ENCODE data around the gene ALX3. TPM values are rescaled to one million over a fixed set of nuclear protein-coding genes. Genes with fewer than 3 reads are reported as not detected.

The ALX3 gene
- total RNA-seq (2022; extraction: Qiagen RNA extraction; ENCODE audit: low read depth) = not detected in 5 replicates

DNA sequence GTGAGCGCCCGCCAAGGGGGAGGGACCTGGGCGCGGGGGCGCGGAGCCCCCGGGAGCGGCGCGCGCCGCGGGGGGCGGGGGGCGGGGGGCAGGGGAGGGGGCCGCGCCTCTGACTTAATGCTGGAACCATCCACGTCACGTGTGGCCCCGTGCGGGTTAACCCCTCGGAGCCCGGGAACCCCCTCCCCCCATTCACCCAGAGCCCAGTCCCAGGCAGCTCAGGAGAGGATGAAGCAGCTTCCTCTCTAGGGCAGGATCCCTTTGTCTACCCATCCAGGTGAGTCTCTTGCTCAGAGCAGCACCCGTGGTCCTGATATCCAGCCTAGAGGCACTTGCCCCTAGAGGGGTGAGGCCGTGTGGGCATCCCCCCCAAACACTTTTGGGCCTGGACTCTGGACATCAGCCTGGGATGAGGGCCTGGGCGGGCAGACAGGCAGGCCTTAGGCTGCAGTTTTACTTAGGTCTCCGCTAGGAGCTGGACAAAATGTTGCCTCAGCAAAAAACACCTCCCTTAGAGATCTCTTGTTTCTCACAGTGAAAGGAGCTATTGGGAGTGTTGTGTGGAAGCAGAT lies at the start of gene ALX3:
TSS of gene ALX3 (minus strand) at position 2 of the 572 bp plus-strand sequence. CDS start 60 bp downstream, outside the sequence.

DNA sequence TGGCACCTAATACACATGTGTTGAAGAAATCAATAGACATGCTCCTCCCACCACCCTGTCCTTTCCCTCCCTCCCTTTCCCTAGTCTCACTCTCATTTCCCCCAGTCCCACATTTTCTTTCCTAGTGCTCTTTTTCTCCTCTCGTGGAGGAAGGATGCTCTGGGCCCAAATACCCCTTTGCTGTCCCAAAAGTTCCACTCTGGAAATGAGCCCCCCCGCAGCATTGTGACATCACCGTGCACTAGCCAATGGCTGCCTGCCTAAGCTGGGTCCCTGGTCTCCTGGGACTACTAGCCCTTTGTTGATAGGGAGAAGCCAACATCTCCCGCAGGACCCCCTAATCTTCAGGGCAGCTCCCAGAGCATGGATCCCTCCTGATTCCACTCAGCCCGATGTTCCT lies 41.7 kb upstream of the ALX3 start, which contains the start of gene UBL4B:
TSS of gene UBL4B (plus strand) at position 301 of the 400 bp plus-strand sequence. CDS start at position 393, 92 bp downstream.

DNA sequence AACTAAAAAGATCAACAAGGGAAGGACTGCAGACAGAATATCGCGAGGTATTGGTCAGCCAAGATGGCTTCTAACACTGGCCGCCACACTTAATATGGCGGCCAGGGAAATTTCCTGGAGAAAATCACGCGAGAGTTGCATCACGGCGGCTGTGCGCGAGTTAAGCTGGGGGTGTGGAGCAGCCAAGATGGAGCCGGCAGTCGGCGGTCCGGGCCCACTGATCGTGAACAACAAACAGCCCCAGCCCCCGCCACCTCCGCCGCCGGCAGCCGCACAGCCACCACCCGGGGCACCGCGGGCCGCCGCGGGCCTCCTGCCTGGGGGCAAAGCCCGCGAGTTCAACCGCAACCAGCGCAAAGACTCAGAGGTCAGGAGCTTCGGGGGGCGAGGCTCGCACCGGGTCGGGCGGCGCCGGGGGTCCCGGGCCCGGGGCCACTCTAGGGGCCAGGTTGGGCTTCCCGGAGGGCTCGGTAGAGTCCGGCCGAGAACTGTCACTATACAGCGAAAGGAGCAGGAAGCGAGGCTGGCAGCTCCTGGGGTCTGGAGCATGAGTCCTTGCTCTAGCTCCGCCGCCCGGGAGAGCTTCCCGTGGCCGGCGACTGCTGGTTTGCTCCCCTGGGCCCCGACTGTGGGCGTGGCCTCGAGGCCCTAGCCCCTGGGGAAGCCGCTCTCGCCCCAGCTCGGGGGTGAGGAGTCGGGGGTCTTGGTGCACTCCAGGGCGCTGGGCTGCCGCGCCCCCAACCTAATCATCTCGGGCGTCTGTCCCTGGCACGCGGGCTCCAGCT lies 35.8 kb downstream of the ALX3 start, which contains the start of gene STRIP1:
TSS of gene STRIP1 (plus strand) at position 174 of the 785 bp plus-strand sequence. CDS start at position 188, 14 bp downstream.

Other genes with a start within 250 kb of the ALX3 start
- gene CSF1, start 159.8 kb downstream of the ALX3 start, total RNA-seq (2022; extraction: Qiagen RNA extraction; ENCODE audit: low read depth) = 13.6 to 18.1 TPM (median 16.3 TPM) in 5 replicates
- 40.9 to 55.3 TPM (median 51.2 TPM) in 5 replicates for gene AHCYL1, start 85.9 kb downstream of the ALX3 start, total RNA-seq (2022; extraction: Qiagen RNA extraction; ENCODE audit: low read depth)
- gene STRIP1, start 36.0 kb downstream of the ALX3 start, total RNA-seq (2022; extraction: Qiagen RNA extraction; ENCODE audit: low read depth) = 10.8 to 14.4 TPM (median 12.4 TPM) in 5 replicates
- not detected in 5 replicates for gene UBL4B, start 41.8 kb upstream of the ALX3 start, total RNA-seq (2022; extraction: Qiagen RNA extraction; ENCODE audit: low read depth)
- 4.1 to 5.5 TPM (median 5.0 TPM) in 5 replicates for gene SLC6A17, start 79.8 kb upstream of the ALX3 start, total RNA-seq (2022; extraction: Qiagen RNA extraction; ENCODE audit: low read depth)
- 2.1 to 4.7 TPM (median 4.3 TPM) in 5 replicates for gene KCNC4, start 139.6 kb upstream of the ALX3 start, total RNA-seq (2022; extraction: Qiagen RNA extraction; ENCODE audit: low read depth)

Measured in A549 treated with GW870086 at 1 μM for 4 hours (cell line).